Ovary (tissue), 9 donors: Measurements from ENCODE around the gene LRRC9. TPM values are rescaled to one million over a fixed set of nuclear protein-coding genes. Genes with fewer than 3 reads are reported as not detected.

ENCODE experiments used
- DNase-seq, 5 donors: peaks; one replicate each; pipeline ENCODE4 v3.0.0-alpha.2; 2019 to 2020
- H3K27ac ChIP-seq, 2 donors: fragments of 200-600 bp; one replicate each; pipeline versions ENCODE4 v1.5.1 to v1.8.0; 2019 to 2022
- H3K27me3 ChIP-seq: fragments of 200-600 bp; one replicate; pipeline ENCODE4 v1.8.0; 2022
- H3K36me3 ChIP-seq: fragments of 200-600 bp; sonication (generic); one replicate; pipeline ENCODE4 v1.5.1; 2019
- H3K4me1 ChIP-seq: one replicate; pipeline ENCODE4 v1.8.1; 2013; ENCODE audit warnings: mild to moderate bottlenecking, moderate library complexity; ENCODE audit not compliant: insufficient read depth
- H3K4me3 ChIP-seq: fragments of 200-600 bp; sonication (generic); one replicate; pipeline ENCODE4 v1.5.1; 2017
- H3K9me3 ChIP-seq, 2 donors: fragments of 200-600 bp in 1 of 2; sonication (generic) in 1 of 2; one replicate each; pipeline versions ENCODE4 v1.5.1 to v1.8.1; 2013 to 2019; ENCODE audit warnings: mild to moderate bottlenecking in 1 of 2, moderate library complexity in 1 of 2
- CTCF ChIP-seq, 3 donors: fragments of 450-650 bp in 2 of 3; fragments of 200-600 bp in 1 of 3; IDR thresholded peaks; one replicate each; pipeline versions ENCODE4 v1.5.1 to v1.8.0; 2016 to 2022; ENCODE audit warnings: antibody characterized with exemption in 3 of 3, mild to moderate bottlenecking in 1 of 3
- EP300 ChIP-seq: sonication (generic); formaldehyde crosslinking; IDR thresholded peaks from one replicate; pipeline ENCODE4 v1.6.1; 2017; ENCODE audit warnings: antibody characterized with exemption
- POLR2A ChIP-seq: fragments of 450-650 bp; IDR thresholded peaks from one replicate; pipeline ENCODE4 v1.6.1; 2017; ENCODE audit warnings: antibody characterized with exemption, mild to moderate bottlenecking, moderate library complexity
- WGBS, 3 donors: extraction: QIAGEN DNeasy Blood & Tissue Kit in 1 of 3; methylation state at CpG; one replicate each; pipeline versions ENCODE4 v1.1.5 to v1.1.7; 2013 to 2017; 5-methylcytosine and 5-hydroxymethylcytosine counted together
- intact Hi-C, 4 donors: fragments of 100-400 bp; cut with DNase I; formaldehyde crosslinking; loops; one replicate each; pipeline versions ENCODE4 v1.11.0 to v1.15.1; 2022 to 2023
- polyA plus RNA-seq, 2 donors: library from polyadenylated mRNA; stranded (reverse); fragments of 200-250 nt in 1 of 2; fragments of 350-450 nt in 1 of 2; fragmentation: Illumina TruSeq in 1 of 2; extraction: RNeasy Lipid Tissue Mini Kit (QIAGEN cat#74804) in 1 of 2; gene quantifications; one replicate each; pipeline ENCODE4 v1.2.3, GENCODE V29; 2013 to 2014
- total RNA-seq, 7 donors: library from RNA; depleted of rRNA in 2 of 7; stranded (reverse); fragments of >200 nt in 2 of 7; fragmentation: NEBNext Ultra II Directional in 3 of 7; extraction: Animal tissue kit (Norgen Biotek cat#: 25700) in 3 of 7; gene quantifications; one replicate each; pipeline versions ENCODE4 v1.1.0 to v1.2.4, GENCODE V29; 2016 to 2023
- donor health status: DM: no; HTN: no; CAD: no; lungs with moderate emphysema.
- donor health status: DM: no; HTN: no; CAD: no.
- donor health status: Bipolar disorder and iron deficiency.
- donor health status: DM: yes; HTN: yes; CAD: no.
- donor health status: DM: no; HTN: no; CAD: no.
- donor health status: DM: yes; HTN: yes; CAD: no.

The LRRC9 gene
- total and polyA plus RNA-seq, 9 donors, result 0.15 to 0.62 (median 0.57) TPM; not detected in 6

- no peak for DNase-seq
- Histone ChIP-seq H3K9me3 (no peaks in the 10 kb centered on the region), H3K4me1 (no peaks in the 10 kb centered on the region), H3K4me3 (no peak overlapping the region), H3K27me3 (no peaks in the 10 kb centered on the region), H3K27ac (no peak overlapping the region), H3K36me3 (no peaks in the 10 kb centered on the region)
- TF ChIP-seq EP300 (no peak), POLR2A (no peak), CTCF (IDR thresholded peaks at IDR 0.05) (no peak)
- intact Hi-C loops, result no loop called here
Observed at GRCh38 chr14:60085085-60085484, 165.1 kb downstream of the LRRC9 start.

- no peak for TF ChIP-seq EP300
- no peak for TF ChIP-seq POLR2A
- no peak for TF ChIP-seq CTCF (IDR thresholded peaks at IDR 0.05)
- Histone ChIP-seq H3K36me3 (no peaks in the 10 kb centered on the region), H3K4me1 (no peaks in the 10 kb centered on the region), H3K9me3 (no peaks in the 10 kb centered on the region), H3K27me3 (no peaks in the 10 kb centered on the region), H3K4me3 (no peak overlapping the region), H3K27ac (no peak overlapping the region)
- 94 to 96% (median 96%) methylated on average over 3 of the region's 3 CpGs for WGBS, 3 donors
- no peak for DNase-seq
- intact Hi-C loops, result no loop called here
Observed at GRCh38 chr14:60085693-60086092, 165.7 kb downstream of the LRRC9 start.

- no peak for TF ChIP-seq CTCF (IDR thresholded peaks at IDR 0.05)
- TF ChIP-seq POLR2A, result no peak
- TF ChIP-seq EP300, result no peak
- no peaks in the 10 kb centered on the region for H3K4me1 ChIP-seq
- WGBS, 3 donors, result 88 to 89% (median 89%) methylated on average over 3 of the region's 3 CpGs
- H3K4me3 ChIP-seq, result no peak overlapping the region
- no peak for DNase-seq
- no peaks in the 10 kb centered on the region for H3K36me3 ChIP-seq
- H3K27me3 ChIP-seq, result no peaks in the 10 kb centered on the region
- intact Hi-C loops, result no loop called here
- no peak overlapping the region for H3K27ac ChIP-seq
- no peaks in the 10 kb centered on the region for H3K9me3 ChIP-seq
Observed at GRCh38 chr14:60087668-60088067, 167.7 kb downstream of the LRRC9 start.

GRCh38 chr14:60089221-60089620, 169.3 kb downstream of the LRRC9 start:
- DNase-seq, result no peak
- H3K36me3 ChIP-seq, result no peaks in the 10 kb centered on the region
- no peaks in the 10 kb centered on the region for H3K9me3 ChIP-seq
- intact Hi-C loops, result no loop called here
- no peak overlapping the region for H3K27ac ChIP-seq
- peaks cover 2% of the 10 kb centered on the region for H3K4me1 ChIP-seq
- no peak for TF ChIP-seq POLR2A
- H3K27me3 ChIP-seq, result no peaks in the 10 kb centered on the region
- H3K4me3 ChIP-seq, result no peak overlapping the region
- 50 to 54% (median 52%) methylated on average over 4 of the region's 4 CpGs for WGBS, 3 donors

- Histone ChIP-seq H3K9me3 (no peaks in the 10 kb centered on the region), H3K4me1 (peaks cover 8% of the 10 kb centered on the region), H3K27me3 (no peaks in the 10 kb centered on the region), H3K36me3 (no peaks in the 10 kb centered on the region), H3K4me3 (peak overlapping the region; percentile 89), H3K27ac (peak overlapping the region; percentile 76 to 98)
- intact Hi-C loops, result loop anchor here in 3 of 4 donors (5.0 kb wide), 3 partner anchors 61 to 156 kb away; partner anchors contain the start of genes DHRS7 (in 2 of the 3) and PPM1A (in 1 of the 3)
- WGBS, 3 donors, result 3 to 5% (median 4%) methylated on average over 16 of the region's 16 CpGs
- TF ChIP-seq CTCF (IDR thresholded peaks at IDR 0.05), result no peak
- peak; percentile 62 to 75 (median 70) for DNase-seq
Observed at GRCh38 chr14:60090864-60091519, 171.0 kb downstream of the LRRC9 start.
